Measurements from ENCODE around the gene PACRG. TPM values are rescaled to one million over a fixed set of nuclear protein-coding genes. Genes with fewer than 3 reads are reported as not detected.

The PACRG gene
- total RNA-seq, 1 experiment from 2014 or later: 0.26 TPM

- Histone ChIP-seq H3K56ac (ENCODE audit: insufficient read length, low read depth, low read length) (no peak overlapping the region), H3K79me2 (ENCODE audit: insufficient read depth, low read length) (no peaks in the 10 kb centered on the region), H3K9ac (ENCODE audit: extremely low read depth, insufficient read length, low read length) (no peak overlapping the region), H3K23me2 (ENCODE audit: insufficient read length, low read depth, low read length, poor library complexity, severe bottlenecking) (no peaks in the 10 kb centered on the region), H3K9me3 (ENCODE audit: control insufficient read depth, low read depth, low read length) (no peaks in the 10 kb centered on the region), H4K20me1 (ENCODE audit: control insufficient read depth, insufficient read depth, insufficient read length) (no peaks in the 10 kb centered on the region), H2BK12ac (ENCODE audit: insufficient read length, low read depth, low read length) (no peak overlapping the region), H3T11ph (ENCODE audit: low read length) (no peak overlapping the region), H2BK20ac (ENCODE audit: low read depth, low read length, poor library complexity, severe bottlenecking) (no peak overlapping the region), H2AFZ (ENCODE audit: low read length) (no peak overlapping the region), H2BK120ac (ENCODE audit: low read depth, low read length, poor library complexity, severe bottlenecking) (no peak overlapping the region), H2BK5ac (ENCODE audit: insufficient read length, low read length) (no peak overlapping the region), H2BK15ac (ENCODE audit: low read depth, low read length) (peak overlapping the region; percentile 49; the same call in 1 of the 2 replicates), H2AK5ac (ENCODE audit: insufficient read length, low read length) (no peak overlapping the region), H4K5ac (ENCODE audit: insufficient read length, low read depth, low read length) (no peak overlapping the region), H4K8ac (replicated peaks; ENCODE audit: insufficient read length, low read depth, low read length) (no peak overlapping the region), H3K23ac (ENCODE audit: insufficient read length, low read depth, low read length) (no peak overlapping the region), H3K27me3 (ENCODE audit: insufficient read depth, low read length) (no peaks in the 10 kb centered on the region), H3K4me1 (ENCODE audit: insufficient read depth, low read length) (no peaks in the 10 kb centered on the region; the same call in 1 of the 2 replicates), H3K4me2 (ENCODE audit: insufficient read depth, insufficient read length, low read length) (no peak overlapping the region), H4K91ac (ENCODE audit: insufficient read length, low read depth, low read length) (no peak overlapping the region), H3K27ac (ENCODE audit: insufficient read length, low read depth, low read length) (no peak overlapping the region), H3K18ac (ENCODE audit: insufficient read length, low read depth, low read length) (no peak overlapping the region), H3K79me1 (ENCODE audit: insufficient read depth, low read depth, low read length, poor library complexity, severe bottlenecking) (no peaks in the 10 kb centered on the region), H3K4ac (ENCODE audit: low read depth, low read length) (no peak overlapping the region), H3K14ac (ENCODE audit: insufficient read depth, low read length) (no peak overlapping the region)
- no peaks in the 10 kb centered on the region for H3K27me3 Mint-ChIP-seq (ENCODE audit: low read depth)
- no peaks in the 10 kb centered on the region; a peak in 1 of 5 replicates for H3K9me3 Mint-ChIP-seq
- no peak for TF ChIP-seq CTCF (conservative IDR thresholded peaks at IDR 0.05)
- H3K4me3 Mint-ChIP-seq: no peak overlapping the region
- no CpG with 5 or more reads among the region's 6 CpGs for whole genome bisulfite sequencing (ENCODE audit: extremely low coverage, insufficient read length, low lambda C conversion rate)
- H3K4me1 Mint-ChIP-seq: peaks cover 6 to 9% of the 10 kb centered on the region in 2 experiments; a peak in 3 of 4 replicates
- no peak overlapping the region for H3K27ac Mint-ChIP-seq
- no peak for DNase-seq
- H3K36me3 Mint-ChIP-seq (ENCODE audit: insufficient read depth in 1 of 3, low read depth in 3 of 3): 0 out of 7 replicates have a peak, but pooled peaks cover 0 to 2% (median 0%) of the 10 kb centered on the region in 3 experiments
These were observed 565.5 kb downstream of the PACRG start for GRCh38 chr6:163293286-163293685.
